PC-3 (cell line): ENCODE data around the gene ACOXL.

Experiments used
- CTCF ChIP-seq: fragments of 300-600 bp; sonication (generic); conservative IDR thresholded peaks from 2 replicates; pipeline ENCODE4 v1.5.1; 2017; ENCODE audit warnings: antibody characterized with exemption, low read depth, mild to moderate bottlenecking, low read length
- EZH2phosphoT487 ChIP-seq: fragments of 300-600 bp; sonication (generic); IDR thresholded peaks from 2 replicates; pipeline ENCODE4 v1.6.1; 2018; ENCODE audit warnings: mild to moderate bottlenecking, antibody characterized with exemption, low read length, borderline replicate concordance

GRCh38 chr2:111011218-111011617 lies 278.8 kb downstream of the ACOXL start:
- TF ChIP-seq CTCF (no peak), EZH2phosphoT487 (no peak)
